Activated CD4-positive, alpha-beta T cell treated with anti-CD3 and anti-CD28 coated beads for 36 hours (primary cell): ENCODE data around the gene POTEM. TPM values are rescaled to one million over a fixed set of nuclear protein-coding genes. Genes with fewer than 3 reads are reported as not detected.
"Not testable (repeated sequence)": the region's sequence is repeated elsewhere in the genome, so short reads cannot be mapped to it uniquely, and the experiment has no call there.

Experiments used
- ATAC-seq: fragments of 200-7000 bp; cut with Tn5 transposase; one replicate; pipeline ENCODE4 v1.10.0; 2021; ENCODE audit warnings: mild to moderate bottlenecking, moderate library complexity
- CTCF ChIA-PET: fragments of 350-600 bp; sonication (Branson Sonifier 250); formaldehyde crosslinking; loops from one replicate; lab custom pipeline; 2021; ENCODE audit warnings: antibody characterized with exemption; lab: Charles Lee
- POLR2A ChIA-PET: fragments of 350-600 bp; sonication (Branson Sonifier 250); formaldehyde crosslinking; loops from one replicate; lab custom pipeline; 2021; ENCODE audit warnings: antibody characterized with exemption, inconsistent platforms; lab: Charles Lee
- DNase-seq: peaks from one replicate; pipeline ENCODE4 v3.0.0-alpha.2; 2020
- H3K27ac Mint-ChIP-seq: one replicate; pipeline ENCODE4 v1.8.0; 2021; ENCODE audit warnings: mixed read lengths
- H3K27me3 Mint-ChIP-seq: one replicate; pipeline ENCODE4 v1.8.0; 2021; ENCODE audit warnings: mixed read lengths
- H3K36me3 Mint-ChIP-seq: one replicate; pipeline ENCODE4 v1.8.0; 2021; ENCODE audit warnings: low read depth, mixed read lengths
- H3K4me1 Mint-ChIP-seq: one replicate; pipeline ENCODE4 v1.8.0; 2021; ENCODE audit warnings: mixed read lengths
- H3K4me3 Mint-ChIP-seq: one replicate; pipeline ENCODE4 v1.8.0; 2021; ENCODE audit warnings: mild to moderate bottlenecking, moderate library complexity, mixed read lengths
- H3K9me3 Mint-ChIP-seq: one replicate; pipeline ENCODE4 v1.8.0; 2021; ENCODE audit warnings: low read depth, mixed read lengths
- intact Hi-C, 2 experiments: fragments of 100-400 bp; cut with DNase I in 1 of 2; cut with micrococcal nuclease in 1 of 2; formaldehyde crosslinking; loops; one replicate each; pipeline versions ENCODE4 v1.14.2 to v1.15.1; 2022 to 2024; cut with DNase I, micrococcal nuclease
- total RNA-seq, 2 experiments: library from RNA; stranded (reverse); gene quantifications; one replicate each; pipeline ENCODE4 v1.2.3, GENCODE V29; 2021

The POTEM gene
- total RNA-seq: not detected

GRCh38 chr14:18967134-18967533, at the start of gene POTEM:
Gene POTEM (plus strand): TSS chr14:18967434. CDS start chr14:18967486, 52 bp downstream.
- H3K9me3 Mint-ChIP-seq, POLR2A ChIA-PET, H3K27ac Mint-ChIP-seq, H3K4me3 Mint-ChIP-seq, ATAC-seq, intact Hi-C loops, H3K36me3 Mint-ChIP-seq, DNase-seq, CTCF ChIA-PET, H3K4me1 Mint-ChIP-seq, H3K27me3 Mint-ChIP-seq: not testable (repeated sequence)

- POLR2A ChIA-PET, H3K27me3 Mint-ChIP-seq, DNase-seq, H3K27ac Mint-ChIP-seq, H3K9me3 Mint-ChIP-seq, CTCF ChIA-PET, H3K4me1 Mint-ChIP-seq, H3K36me3 Mint-ChIP-seq, H3K4me3 Mint-ChIP-seq, intact Hi-C loops, ATAC-seq: not testable (repeated sequence)
Observed at GRCh38 chr14:18918345-18918744, 48.9 kb upstream of the POTEM start.

- H3K36me3 Mint-ChIP-seq, H3K4me3 Mint-ChIP-seq, H3K4me1 Mint-ChIP-seq, DNase-seq, intact Hi-C loops, H3K27me3 Mint-ChIP-seq, CTCF ChIA-PET, POLR2A ChIA-PET, H3K9me3 Mint-ChIP-seq, ATAC-seq, H3K27ac Mint-ChIP-seq: not testable (repeated sequence)
Observed at GRCh38 chr14:18920052-18920451, 47.2 kb upstream of the POTEM start.

- ATAC-seq, H3K4me1 Mint-ChIP-seq, intact Hi-C loops, H3K9me3 Mint-ChIP-seq, H3K27me3 Mint-ChIP-seq, POLR2A ChIA-PET, CTCF ChIA-PET, H3K4me3 Mint-ChIP-seq, DNase-seq, H3K27ac Mint-ChIP-seq, H3K36me3 Mint-ChIP-seq: not testable (repeated sequence)
Observed at GRCh38 chr14:18921055-18921701, 46.1 kb upstream of the POTEM start.

GRCh38 chr14:18936848-18937247, 30.4 kb upstream of the POTEM start:
- H3K27ac Mint-ChIP-seq, H3K36me3 Mint-ChIP-seq, H3K9me3 Mint-ChIP-seq, POLR2A ChIA-PET, H3K4me3 Mint-ChIP-seq, CTCF ChIA-PET, intact Hi-C loops, DNase-seq, ATAC-seq, H3K27me3 Mint-ChIP-seq, H3K4me1 Mint-ChIP-seq: not testable (repeated sequence)

- DNase-seq, H3K36me3 Mint-ChIP-seq, ATAC-seq, H3K9me3 Mint-ChIP-seq, H3K27me3 Mint-ChIP-seq, H3K4me3 Mint-ChIP-seq, intact Hi-C loops, POLR2A ChIA-PET, H3K27ac Mint-ChIP-seq, CTCF ChIA-PET, H3K4me1 Mint-ChIP-seq: not testable (repeated sequence)
Observed at GRCh38 chr14:18938733-18939132, 28.5 kb upstream of the POTEM start.

- H3K4me1 Mint-ChIP-seq, H3K4me3 Mint-ChIP-seq, H3K36me3 Mint-ChIP-seq, H3K27ac Mint-ChIP-seq, intact Hi-C loops, H3K9me3 Mint-ChIP-seq, DNase-seq, CTCF ChIA-PET, H3K27me3 Mint-ChIP-seq, POLR2A ChIA-PET, ATAC-seq: not testable (repeated sequence)
Observed at GRCh38 chr14:18949939-18950338, 17.3 kb upstream of the POTEM start.

GRCh38 chr14:18953085-18953484, 14.1 kb upstream of the POTEM start:
- CTCF ChIA-PET, ATAC-seq, POLR2A ChIA-PET, H3K9me3 Mint-ChIP-seq, H3K36me3 Mint-ChIP-seq, DNase-seq, H3K27ac Mint-ChIP-seq, H3K4me3 Mint-ChIP-seq, intact Hi-C loops, H3K27me3 Mint-ChIP-seq, H3K4me1 Mint-ChIP-seq: not testable (repeated sequence)

- H3K4me3 Mint-ChIP-seq, ATAC-seq, POLR2A ChIA-PET, H3K27ac Mint-ChIP-seq, H3K9me3 Mint-ChIP-seq, H3K4me1 Mint-ChIP-seq, CTCF ChIA-PET, H3K27me3 Mint-ChIP-seq, H3K36me3 Mint-ChIP-seq, intact Hi-C loops, DNase-seq: not testable (repeated sequence)
Observed at GRCh38 chr14:18955816-18956215, 11.4 kb upstream of the POTEM start.

- intact Hi-C loops, DNase-seq, CTCF ChIA-PET, H3K27ac Mint-ChIP-seq, H3K36me3 Mint-ChIP-seq, H3K4me3 Mint-ChIP-seq, ATAC-seq, H3K9me3 Mint-ChIP-seq, H3K27me3 Mint-ChIP-seq, H3K4me1 Mint-ChIP-seq, POLR2A ChIA-PET: not testable (repeated sequence)
Observed at GRCh38 chr14:18961576-18961975, 5.7 kb upstream of the POTEM start.

GRCh38 chr14:18962143-18962542, 5.1 kb upstream of the POTEM start:
- H3K9me3 Mint-ChIP-seq, DNase-seq, H3K27me3 Mint-ChIP-seq, CTCF ChIA-PET, H3K4me1 Mint-ChIP-seq, POLR2A ChIA-PET, H3K4me3 Mint-ChIP-seq, H3K36me3 Mint-ChIP-seq, intact Hi-C loops, H3K27ac Mint-ChIP-seq, ATAC-seq: not testable (repeated sequence)

GRCh38 chr14:18963276-18963675, 4.0 kb upstream of the POTEM start:
- H3K4me1 Mint-ChIP-seq, ATAC-seq, intact Hi-C loops, POLR2A ChIA-PET, CTCF ChIA-PET, H3K27me3 Mint-ChIP-seq, H3K9me3 Mint-ChIP-seq, H3K27ac Mint-ChIP-seq, H3K36me3 Mint-ChIP-seq, H3K4me3 Mint-ChIP-seq, DNase-seq: not testable (repeated sequence)
